ENCODE data around the gene TBC1D22A.

The TBC1D22A gene

DNA sequence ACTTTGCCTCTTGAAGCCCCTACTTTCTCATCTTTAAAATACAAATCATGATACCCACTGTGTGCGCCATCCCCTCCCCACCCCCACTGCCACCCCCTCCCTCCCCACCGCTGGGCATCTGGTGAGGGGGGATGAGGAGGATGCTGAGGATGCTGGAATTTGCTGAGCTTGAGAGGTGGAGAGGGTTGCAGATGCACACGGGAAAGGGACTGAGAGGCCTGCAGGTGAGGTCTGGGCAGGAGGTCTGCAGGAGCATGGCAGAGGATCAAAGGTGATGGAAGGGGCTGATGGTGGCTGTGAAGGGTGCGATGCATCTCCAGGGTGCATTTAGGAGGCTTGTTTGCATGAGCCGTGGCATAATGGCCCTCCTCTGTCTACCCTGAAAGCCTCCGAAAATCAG lies 7.6 kb upstream of the TBC1D22A start:
- Mint-ChIP-seq H3K4me1 (ENCODE audit: low read depth) (peaks cover 19% of the 10 kb centered on the region), H3K4me3 (no peak overlapping the region), H3K36me3 (ENCODE audit: low read depth) (peaks cover 5% of the 10 kb centered on the region), H3K9me3 (peaks cover 15% of the 10 kb centered on the region), H3K27me3 (ENCODE audit: low read depth) (no peaks in the 10 kb centered on the region), H3K27ac (no peak overlapping the region)

DNA sequence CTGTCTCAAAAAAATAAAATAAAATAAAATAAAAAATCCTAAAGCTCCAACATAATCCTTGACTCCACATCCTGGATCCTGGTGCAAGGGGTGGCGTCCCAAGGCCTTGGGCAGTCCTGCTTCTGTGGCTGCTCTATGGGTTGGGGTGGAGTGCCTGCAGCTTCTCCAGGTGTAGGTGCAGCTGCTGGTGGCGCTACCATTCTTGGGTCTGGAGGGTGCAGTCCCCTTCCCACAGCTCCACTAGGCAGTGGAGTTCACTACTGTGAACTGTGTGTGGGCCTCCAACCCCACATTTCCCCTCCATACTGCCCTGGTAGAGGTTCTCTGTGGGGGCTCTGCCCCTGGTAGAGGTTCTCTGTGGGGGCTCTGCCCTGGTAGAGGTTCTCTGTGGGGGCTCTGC lies 6.9 kb upstream of the TBC1D22A start:
- Mint-ChIP-seq H3K27ac (no peak overlapping the region), H3K4me3 (no peak overlapping the region), H3K36me3 (ENCODE audit: low read depth) (peaks cover 5% of the 10 kb centered on the region), H3K4me1 (ENCODE audit: low read depth) (peaks cover 18% of the 10 kb centered on the region), H3K27me3 (ENCODE audit: low read depth) (no peaks in the 10 kb centered on the region), H3K9me3 (peaks cover 15% of the 10 kb centered on the region)

DNA sequence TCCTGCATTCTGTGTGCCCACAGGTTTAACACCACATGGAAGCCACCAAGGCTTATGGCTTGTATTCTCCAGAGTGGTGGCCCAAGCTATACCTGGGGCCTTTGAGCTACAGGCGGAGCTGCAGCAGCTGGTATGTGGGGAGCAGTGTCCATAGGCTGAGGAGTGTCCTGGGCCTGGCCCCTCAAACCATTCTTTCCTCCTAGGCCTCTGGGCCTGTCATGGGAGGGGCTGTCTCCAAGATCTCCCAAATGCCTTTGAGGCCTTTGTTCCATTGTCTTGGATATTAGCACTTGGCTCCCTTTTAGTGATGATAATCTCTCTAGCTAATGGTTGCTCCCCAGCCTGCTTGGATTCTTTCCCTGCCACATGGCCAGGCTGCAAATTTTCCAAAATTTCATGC lies 6.4 kb upstream of the TBC1D22A start:
- Mint-ChIP-seq H3K36me3 (ENCODE audit: low read depth) (peaks cover 5% of the 10 kb centered on the region), H3K4me1 (ENCODE audit: low read depth) (peaks cover 21% of the 10 kb centered on the region), H3K4me3 (no peak overlapping the region), H3K27ac (no peak overlapping the region), H3K27me3 (ENCODE audit: low read depth) (no peaks in the 10 kb centered on the region), H3K9me3 (peaks cover 15% of the 10 kb centered on the region)

DNA sequence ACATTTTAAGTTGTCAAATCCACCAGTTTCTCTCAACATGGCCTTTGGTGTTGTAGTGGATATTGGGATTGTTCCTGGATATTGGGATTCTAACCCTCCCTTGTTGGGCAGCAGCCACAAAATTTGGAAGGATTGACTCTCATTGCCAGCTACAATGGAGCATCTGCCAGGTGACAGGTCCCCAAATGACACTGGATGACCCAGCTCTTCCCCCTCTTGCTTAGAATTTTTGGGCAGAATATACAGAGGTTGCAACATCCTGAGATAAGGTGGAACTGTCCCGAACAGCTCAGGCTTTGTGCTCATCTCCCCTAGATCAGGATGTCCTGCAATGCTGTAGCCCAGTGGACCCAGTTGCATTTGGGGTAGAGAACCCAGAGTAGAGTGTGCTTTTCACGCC lies 5.3 kb upstream of the TBC1D22A start:
- Mint-ChIP-seq H3K4me1 (ENCODE audit: low read depth) (peaks cover 26% of the 10 kb centered on the region), H3K27ac (no peak overlapping the region), H3K27me3 (ENCODE audit: low read depth) (no peaks in the 10 kb centered on the region), H3K9me3 (peaks cover 15% of the 10 kb centered on the region), H3K36me3 (ENCODE audit: low read depth) (peaks cover 5% of the 10 kb centered on the region), H3K4me3 (no peak overlapping the region)

DNA sequence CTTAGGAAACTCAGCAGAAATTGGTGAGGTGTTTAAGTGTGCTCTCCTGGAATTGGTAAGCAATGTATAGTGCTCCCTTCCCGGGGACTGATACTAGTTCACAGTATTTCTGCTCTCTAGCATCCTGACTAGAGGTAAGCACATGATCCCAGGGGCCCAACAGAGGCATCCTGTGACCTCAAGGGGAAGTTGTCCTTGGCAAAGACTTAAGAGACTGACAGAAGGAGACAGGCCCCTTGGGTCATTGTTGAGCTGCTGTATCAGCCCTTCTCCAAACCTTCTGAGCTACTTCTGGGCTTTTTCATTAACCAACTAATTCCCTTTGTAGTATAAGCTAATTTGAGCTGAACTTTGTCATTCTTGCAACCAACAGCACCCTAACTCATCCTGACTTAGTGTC lies 4.3 kb upstream of the TBC1D22A start:
- peaks cover 26% of the 10 kb centered on the region for H3K4me1 Mint-ChIP-seq (ENCODE audit: low read depth)
- peaks cover 9% of the 10 kb centered on the region for H3K36me3 Mint-ChIP-seq (ENCODE audit: low read depth)
- H3K27me3 Mint-ChIP-seq (ENCODE audit: low read depth), result no peaks in the 10 kb centered on the region
- H3K9me3 Mint-ChIP-seq, result peaks cover 15% of the 10 kb centered on the region
- H3K27ac Mint-ChIP-seq, result no peak overlapping the region
- no peak overlapping the region for H3K4me3 Mint-ChIP-seq

DNA sequence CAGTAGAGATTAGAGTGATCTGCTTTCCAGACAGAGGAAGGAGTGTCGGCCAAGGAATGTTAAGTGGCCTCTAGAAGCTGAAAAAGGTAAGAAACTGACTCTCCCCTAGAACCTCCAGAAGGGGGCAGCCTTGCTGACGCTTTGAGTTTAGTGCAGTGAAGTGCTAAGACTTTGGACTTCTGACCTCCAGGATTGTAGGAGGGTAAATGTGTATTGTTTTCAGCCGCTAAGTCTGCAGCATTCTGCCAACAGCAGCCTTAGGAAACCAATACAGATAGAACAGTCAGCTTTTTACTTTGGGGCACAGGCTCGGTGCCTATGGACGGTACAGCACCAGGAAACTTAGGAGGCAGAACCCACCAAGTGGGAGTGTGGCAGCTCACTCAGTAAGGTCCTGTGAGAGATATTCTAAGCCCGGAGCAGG lies 3.6 kb upstream of the TBC1D22A start:
- H3K27me3 Mint-ChIP-seq (ENCODE audit: low read depth), result no peaks in the 10 kb centered on the region

DNA sequence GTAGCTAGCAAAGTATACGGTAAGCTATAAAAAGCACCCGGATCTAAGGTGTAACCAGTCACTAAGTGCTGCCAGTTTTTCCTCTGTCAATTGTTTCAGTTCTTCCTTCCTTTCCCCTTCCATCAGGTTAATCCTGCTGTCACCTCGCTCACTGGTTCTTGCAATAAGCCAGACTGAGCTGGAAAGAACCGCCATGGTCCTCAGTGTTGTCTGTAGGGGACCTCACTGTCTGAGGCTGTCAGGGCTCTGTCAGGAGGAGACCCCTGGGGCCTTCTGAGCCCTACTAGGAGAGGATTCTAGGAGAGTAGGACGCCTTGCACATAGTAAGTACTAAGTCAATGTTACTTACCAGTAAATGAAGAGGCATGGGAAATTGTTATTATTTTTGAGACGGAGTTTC lies 1.4 kb upstream of the TBC1D22A start:
- Mint-ChIP-seq H3K4me3 (peak overlapping the region; percentile 86), H3K4me1 (ENCODE audit: low read depth) (peaks cover 32% of the 10 kb centered on the region), H3K9me3 (peaks cover 13% of the 10 kb centered on the region), H3K27ac (peak overlapping the region; percentile 10), H3K36me3 (ENCODE audit: low read depth) (peaks cover 13% of the 10 kb centered on the region), H3K27me3 (ENCODE audit: low read depth) (no peaks in the 10 kb centered on the region)

More for the DNA sequence above, 3.6 kb upstream of the TBC1D22A start:
- Mint-ChIP-seq H3K4me1 (ENCODE audit: low read depth) (peaks cover 31% of the 10 kb centered on the region), H3K4me3 (no peak overlapping the region), H3K36me3 (ENCODE audit: low read depth) (peaks cover 9% of the 10 kb centered on the region), H3K9me3 (peaks cover 15% of the 10 kb centered on the region), H3K27ac (peak overlapping the region; percentile 33)

DNA sequence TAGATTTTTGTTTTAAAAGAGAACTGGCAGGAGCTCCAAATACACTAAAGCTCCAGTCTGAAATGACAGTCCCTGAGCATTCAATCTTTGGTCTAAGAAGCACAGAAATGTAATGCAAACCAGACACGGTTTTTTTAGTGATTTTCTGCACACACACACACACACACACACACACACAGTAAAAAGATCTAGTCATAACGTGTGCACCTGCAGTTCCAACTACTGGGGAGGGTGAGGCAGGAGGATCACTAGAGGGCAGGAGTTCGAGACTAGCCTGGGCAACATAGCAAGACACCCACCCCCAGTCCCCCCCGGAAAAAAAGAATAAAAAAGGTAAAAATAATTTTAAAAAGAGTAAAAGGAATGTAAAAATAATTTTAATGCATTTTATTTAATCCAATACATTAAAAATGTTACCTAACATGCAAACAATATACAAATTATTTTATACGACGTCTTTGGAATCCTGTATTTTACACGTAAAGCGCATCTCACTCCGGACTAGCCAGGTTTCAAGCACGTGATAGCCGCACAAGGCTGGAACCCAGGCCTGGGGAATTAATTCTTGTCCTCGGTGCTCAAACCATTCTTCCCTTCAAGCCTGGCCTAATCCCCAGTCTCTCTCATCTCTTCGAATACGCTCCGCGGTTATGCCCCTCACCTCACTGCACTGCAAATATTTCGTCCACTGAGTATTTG lies 762 bp upstream of the TBC1D22A start:
- Mint-ChIP-seq H3K36me3 (ENCODE audit: low read depth) (peaks cover 8% of the 10 kb centered on the region), H3K4me1 (ENCODE audit: low read depth) (peaks cover 30% of the 10 kb centered on the region), H3K27ac (peak overlapping the region; percentile 92), H3K4me3 (peak overlapping the region; percentile 92), H3K9me3 (peaks cover 7% of the 10 kb centered on the region), H3K27me3 (ENCODE audit: low read depth) (no peaks in the 10 kb centered on the region)

DNA sequence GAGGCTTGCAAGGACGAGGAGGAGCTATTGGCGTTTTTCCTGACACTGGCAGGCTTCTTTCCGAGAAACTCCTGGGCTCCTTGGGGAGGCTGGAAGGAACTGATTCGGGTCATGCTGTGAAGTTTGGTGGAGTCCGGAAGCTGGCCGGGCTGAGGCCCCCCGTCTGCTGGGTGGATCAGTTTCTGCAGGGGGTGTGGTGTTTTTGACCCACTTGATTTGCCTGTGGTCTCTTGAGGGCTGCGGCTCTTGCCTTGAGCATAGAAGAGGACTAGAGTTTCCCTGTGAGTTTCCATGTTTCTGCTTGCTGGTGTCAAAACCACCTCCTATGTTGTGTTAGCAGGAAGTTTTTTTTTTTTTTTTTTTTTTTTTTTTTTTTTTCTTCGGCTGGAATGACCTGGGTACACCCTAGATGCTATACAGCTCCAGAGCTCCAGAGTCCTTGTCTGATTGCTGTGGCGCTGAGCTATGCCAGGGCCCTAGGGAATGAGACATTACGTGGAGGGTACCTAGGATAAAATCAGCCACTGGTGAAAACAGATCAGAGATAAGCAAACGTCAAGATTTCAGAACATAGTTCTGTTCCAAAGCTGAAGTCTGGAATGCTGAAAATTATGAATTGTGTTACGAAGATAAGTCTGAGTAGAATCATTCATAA lies 728 bp downstream of the TBC1D22A start:
- Mint-ChIP-seq H3K36me3 (ENCODE audit: low read depth) (peaks cover 18% of the 10 kb centered on the region), H3K9me3 (no peaks in the 10 kb centered on the region), H3K4me3 (peak overlapping the region; percentile 92), H3K4me1 (ENCODE audit: low read depth) (peaks cover 42% of the 10 kb centered on the region), H3K27me3 (ENCODE audit: low read depth) (no peaks in the 10 kb centered on the region), H3K27ac (peak overlapping the region; percentile 92)

DNA sequence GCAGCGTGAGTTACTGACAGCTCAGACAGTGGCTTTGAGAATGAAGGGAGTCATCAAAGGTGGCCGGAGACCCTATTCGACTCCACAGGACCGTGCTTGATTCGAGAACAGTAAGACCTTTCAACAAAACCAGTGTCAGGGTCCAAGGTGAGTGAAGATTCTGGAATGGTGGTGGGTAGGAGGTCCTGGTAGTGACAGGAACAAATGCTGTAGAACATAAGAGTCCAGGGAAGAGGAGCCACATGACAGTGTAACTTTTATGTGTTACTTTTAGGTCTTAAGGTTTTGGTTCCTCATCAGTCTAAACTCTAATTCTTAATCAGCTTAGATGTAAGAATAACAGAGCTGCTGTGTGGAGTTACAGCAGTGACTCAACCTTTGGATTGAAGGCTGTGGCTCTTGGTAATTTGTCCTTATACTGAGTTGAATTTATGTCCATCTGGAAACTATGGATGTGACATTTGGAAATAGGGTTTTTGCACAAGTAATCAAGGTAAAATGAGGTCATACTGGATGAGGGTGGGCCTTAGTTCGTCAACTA lies 1.8 kb downstream of the TBC1D22A start:
- H3K36me3 Mint-ChIP-seq (ENCODE audit: low read depth), result peaks cover 18% of the 10 kb centered on the region

DNA sequence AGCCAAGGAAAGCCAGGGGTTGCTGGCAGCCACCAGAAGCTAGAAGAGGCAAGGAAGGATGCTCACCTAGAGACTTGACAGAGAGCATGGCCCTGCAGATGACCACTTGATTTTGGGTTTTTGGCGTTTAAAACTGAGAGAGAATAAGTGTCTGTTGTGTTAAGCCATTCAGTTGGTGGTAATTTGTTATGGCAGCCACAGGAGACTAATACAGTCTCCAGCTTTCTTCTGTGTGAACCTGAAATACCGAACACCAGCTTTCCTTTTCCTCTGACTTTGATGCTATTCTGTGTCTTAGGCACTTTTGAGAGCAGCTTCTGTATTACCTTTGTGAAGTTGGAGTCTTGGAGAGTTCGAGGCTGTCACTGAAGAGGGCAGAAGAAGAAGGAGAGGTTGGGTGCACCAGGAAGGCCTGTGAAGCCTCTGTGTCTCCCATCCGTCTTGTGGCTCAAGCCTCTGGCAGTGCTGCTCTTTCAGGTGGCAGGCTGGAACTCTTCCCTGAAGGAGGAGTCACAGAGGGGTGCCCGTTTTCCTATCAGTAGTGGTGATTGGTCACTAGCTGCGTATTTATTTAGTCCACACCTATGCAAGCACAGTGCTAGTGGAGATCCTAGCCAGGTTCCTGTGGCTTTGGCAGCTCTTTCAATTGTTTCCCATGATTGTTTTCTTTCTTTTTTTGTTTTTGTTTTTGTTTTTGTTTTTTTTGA lies 2.5 kb downstream of the TBC1D22A start:
- Mint-ChIP-seq H3K27ac (peak overlapping the region; percentile 33), H3K4me3 (peak overlapping the region; percentile 92), H3K9me3 (no peaks in the 10 kb centered on the region), H3K27me3 (ENCODE audit: low read depth) (no peaks in the 10 kb centered on the region), H3K4me1 (ENCODE audit: low read depth) (peaks cover 38% of the 10 kb centered on the region), H3K36me3 (ENCODE audit: low read depth) (peaks cover 20% of the 10 kb centered on the region)

More for the DNA sequence above, 1.8 kb downstream of the TBC1D22A start:
- Mint-ChIP-seq H3K9me3 (no peaks in the 10 kb centered on the region), H3K4me3 (peak overlapping the region; percentile 92), H3K27ac (peak overlapping the region; percentile 71), H3K27me3 (ENCODE audit: low read depth) (no peaks in the 10 kb centered on the region), H3K4me1 (ENCODE audit: low read depth) (peaks cover 35% of the 10 kb centered on the region)

DNA sequence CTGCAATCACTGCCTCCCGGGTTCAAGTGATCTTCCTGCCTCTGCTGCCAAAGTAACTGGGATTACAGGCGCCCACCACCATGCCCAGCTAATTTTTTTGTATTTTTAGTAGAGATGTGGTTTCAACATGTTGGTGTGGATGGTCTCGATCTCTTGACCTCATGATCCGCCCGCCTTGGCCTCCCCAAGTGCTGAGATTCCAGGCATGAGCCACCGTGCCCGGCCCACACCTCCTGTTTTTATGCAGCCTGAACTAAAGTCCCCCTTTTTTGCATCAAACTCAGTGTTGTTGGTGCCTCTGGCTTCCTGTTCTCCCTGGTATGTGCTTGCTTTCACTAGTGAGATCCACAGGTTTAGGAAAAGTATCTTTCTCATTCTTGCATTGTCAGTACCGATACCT lies 4.2 kb downstream of the TBC1D22A start:
- Mint-ChIP-seq H3K4me3 (no peak overlapping the region), H3K27ac (peak overlapping the region; percentile 62), H3K27me3 (ENCODE audit: low read depth) (no peaks in the 10 kb centered on the region), H3K4me1 (ENCODE audit: low read depth) (peaks cover 41% of the 10 kb centered on the region), H3K9me3 (no peaks in the 10 kb centered on the region), H3K36me3 (ENCODE audit: low read depth) (peaks cover 24% of the 10 kb centered on the region)

DNA sequence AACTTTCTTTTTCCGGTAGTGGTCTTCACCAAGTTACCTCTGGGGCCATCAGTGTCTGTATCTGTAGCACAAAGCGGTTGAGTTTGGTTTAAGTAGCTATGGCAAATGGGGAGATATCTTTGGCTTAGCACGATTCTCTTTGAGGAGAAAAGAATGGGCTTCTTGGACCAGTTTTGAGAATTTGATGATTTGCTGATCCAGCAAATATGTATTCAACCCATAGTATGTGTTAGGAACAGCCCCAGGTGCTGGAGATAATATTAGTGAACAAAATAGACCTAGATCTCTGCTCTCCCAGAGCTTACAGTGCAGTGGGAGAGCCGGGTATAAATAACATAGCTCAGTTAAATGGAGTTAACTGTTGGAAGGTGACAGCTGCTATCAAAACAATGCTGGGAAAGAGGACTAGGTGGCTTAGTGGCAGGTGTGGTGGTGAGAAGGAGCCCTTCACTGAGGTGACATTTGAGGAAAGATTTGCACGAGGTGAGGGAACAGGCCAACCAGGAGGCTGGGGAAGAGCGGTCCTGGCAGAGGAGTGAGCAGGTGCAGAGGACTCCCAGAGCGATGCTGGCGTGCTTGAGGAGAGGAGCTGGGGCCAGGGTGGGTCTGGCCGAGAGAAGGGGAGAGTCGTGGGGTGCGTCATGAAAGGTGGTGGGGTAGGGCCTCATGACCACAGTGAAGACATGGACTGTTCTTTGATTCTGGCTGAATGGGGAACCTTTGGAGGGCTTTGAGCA lies 5.0 kb downstream of the TBC1D22A start:
- H3K4me3 Mint-ChIP-seq, result no peak overlapping the region
- no peaks in the 10 kb centered on the region for H3K9me3 Mint-ChIP-seq
- H3K36me3 Mint-ChIP-seq (ENCODE audit: low read depth), result peaks cover 21% of the 10 kb centered on the region
- no peaks in the 10 kb centered on the region for H3K27me3 Mint-ChIP-seq (ENCODE audit: low read depth)
- H3K4me1 Mint-ChIP-seq (ENCODE audit: low read depth), result peaks cover 38% of the 10 kb centered on the region
- peak overlapping the region; percentile 62 for H3K27ac Mint-ChIP-seq

DNA sequence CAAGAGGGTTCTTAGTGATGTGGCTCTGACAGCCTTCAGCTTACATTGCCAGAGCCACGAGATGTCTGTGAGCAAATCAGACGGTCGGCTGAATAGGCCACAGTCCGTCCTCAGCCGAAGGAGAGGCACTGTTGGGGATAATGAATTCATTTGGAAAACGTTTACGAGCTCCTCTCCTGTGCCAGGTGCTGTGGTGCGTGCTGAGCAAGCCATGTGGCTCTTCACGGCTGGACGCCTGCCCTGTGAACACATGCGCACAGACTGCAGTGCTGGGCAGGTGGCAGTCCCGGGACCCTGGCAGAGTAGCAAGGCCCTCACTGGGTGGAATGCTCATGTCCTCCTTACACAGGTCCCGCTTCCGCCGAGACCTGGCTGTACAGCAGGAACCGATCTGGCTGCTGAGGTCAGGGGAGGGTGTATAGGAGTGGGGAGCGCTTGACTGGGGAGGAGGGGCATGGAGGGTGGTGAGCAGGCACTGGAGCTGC lies 6.8 kb downstream of the TBC1D22A start:
- Mint-ChIP-seq H3K4me1 (ENCODE audit: low read depth) (peaks cover 43% of the 10 kb centered on the region), H3K27ac (peak overlapping the region; percentile 55), H3K36me3 (ENCODE audit: low read depth) (peaks cover 17% of the 10 kb centered on the region), H3K27me3 (ENCODE audit: low read depth) (no peaks in the 10 kb centered on the region), H3K9me3 (no peaks in the 10 kb centered on the region), H3K4me3 (no peak overlapping the region)

Data from T-helper 1 cell treated with Interleukin-12 subunit alpha and Interleukin-12 subunit beta and Interleukin-4 antibody, amounts not matched to agents 30 μg/mL and 1 μg/mL, for 36 hours (primary cell).